DND-41 (cell line): Measurements from ENCODE around the gene CRHR2.

Experiments
- CTCF ChIP-seq: IDR thresholded peaks from 2 replicates; pipeline ENCODE4 v1.5.1; 2012; ENCODE audit warnings: borderline replicate concordance, low read length, moderate library complexity, mild to moderate bottlenecking; ENCODE audit not compliant: poor library complexity, severe bottlenecking; ENCODE audit errors: extremely low read depth
- EZH2 ChIP-seq: IDR thresholded peaks from 3 replicates; pipeline ENCODE4 v1.6.1; 2012; ENCODE audit warnings: borderline replicate concordance, low read depth, mild to moderate bottlenecking, moderate library complexity, low read length, inconsistent platforms; ENCODE audit not compliant: severe bottlenecking

- TF ChIP-seq CTCF (no peak), EZH2 (no peak)
These were observed 69.5 kb downstream of the CRHR2 start for GRCh38 chr7:30612658-30613265.
